Measurements from ENCODE around the gene NUDT4B.
"Not testable (repeated sequence)": the region's sequence is repeated elsewhere in the genome, so short reads cannot be mapped to it uniquely, and the experiment has no call there.

Gene NUDT4B

GRCh38 chr1:148748563-148749334 is at the start of gene NUDT4B:
NUDT4B (plus strand) TSS chr1:148748774; CDS start chr1:148748953, 179 bp downstream.
- DNase-seq: not testable (repeated sequence)

GRCh38 chr1:148699357-148699756 is 49.2 kb upstream of the NUDT4B start:
- DNase-seq: not testable (repeated sequence)

- DNase-seq: not testable (repeated sequence)
Observed at GRCh38 chr1:148702242-148702641, 46.3 kb upstream of the NUDT4B start.

- not testable (repeated sequence) for DNase-seq
Observed at GRCh38 chr1:148703973-148704591, 44.5 kb upstream of the NUDT4B start.

- DNase-seq: not testable (repeated sequence)
Observed at GRCh38 chr1:148705316-148705948, 43.1 kb upstream of the NUDT4B start.

- not testable (repeated sequence) for DNase-seq
Observed at GRCh38 chr1:148708779-148709333, 39.7 kb upstream of the NUDT4B start.

GRCh38 chr1:148710772-148711523 is 37.6 kb upstream of the NUDT4B start:
- not testable (repeated sequence) for DNase-seq

- not testable (repeated sequence) for DNase-seq
Observed at GRCh38 chr1:148712353-148712752, 36.2 kb upstream of the NUDT4B start.

- not testable (repeated sequence) for DNase-seq
Observed at GRCh38 chr1:148715518-148715917, 33.1 kb upstream of the NUDT4B start.

GRCh38 chr1:148716966-148717520 is 31.5 kb upstream of the NUDT4B start:
- DNase-seq: not testable (repeated sequence)

- DNase-seq: not testable (repeated sequence)
Observed at GRCh38 chr1:148720918-148721317, 27.7 kb upstream of the NUDT4B start.

- not testable (repeated sequence) for DNase-seq
Observed at GRCh38 chr1:148722758-148723157, 25.8 kb upstream of the NUDT4B start.

- DNase-seq: not testable (repeated sequence)
Observed at GRCh38 chr1:148723515-148723914, 25.1 kb upstream of the NUDT4B start.

GRCh38 chr1:148724872-148725271 is 23.7 kb upstream of the NUDT4B start:
- not testable (repeated sequence) for DNase-seq

- not testable (repeated sequence) for DNase-seq
Observed at GRCh38 chr1:148727862-148728261, 20.7 kb upstream of the NUDT4B start.

GRCh38 chr1:148729128-148729527 is 19.4 kb upstream of the NUDT4B start:
- not testable (repeated sequence) for DNase-seq

GRCh38 chr1:148729541-148729940 is 19.0 kb upstream of the NUDT4B start:
- not testable (repeated sequence) for DNase-seq

- not testable (repeated sequence) for DNase-seq
Observed at GRCh38 chr1:148732277-148732676, 16.3 kb upstream of the NUDT4B start.

GRCh38 chr1:148733585-148734310 is 14.8 kb upstream of the NUDT4B start:
- not testable (repeated sequence) for DNase-seq

- not testable (repeated sequence) for DNase-seq
Observed at GRCh38 chr1:148734311-148734662, 14.3 kb upstream of the NUDT4B start.

- DNase-seq: not testable (repeated sequence)
Observed at GRCh38 chr1:148735538-148735937, 13.0 kb upstream of the NUDT4B start.
